H9 (cell line): ENCODE results near the gene COL19A1. TPM values are rescaled to one million over a fixed set of nuclear protein-coding genes. Genes with fewer than 3 reads are reported as not detected.

Source experiments
- DNase-seq: peaks from one replicate; pipeline ENCODE4 v3.0.0-alpha.2; 2017
- H2AFZ ChIP-seq: one replicate; pipeline ENCODE4 v1.6.1; 2013; ENCODE audit warnings: mild to moderate bottlenecking, low read length, control low read depth, moderate library complexity
- H2AK5ac ChIP-seq: 2 replicates; pipeline ENCODE4 v1.6.1; 2013; ENCODE audit warnings: low read length, control low read depth, mixed read lengths; ENCODE audit not compliant: insufficient read length
- H2BK120ac ChIP-seq: one replicate; pipeline ENCODE4 v1.6.1; 2013; ENCODE audit warnings: low read depth, mild to moderate bottlenecking, low read length, control low read depth, inconsistent platforms; ENCODE audit not compliant: poor library complexity, severe bottlenecking
- H2BK12ac ChIP-seq: 2 replicates; pipeline ENCODE4 v1.6.1; 2013; ENCODE audit warnings: low read length, control low read depth, mixed read lengths, low read depth; ENCODE audit not compliant: insufficient read length
- H2BK15ac ChIP-seq: 2 replicates; pipeline ENCODE4 v1.6.1; 2013; ENCODE audit warnings: low read depth, low read length, control low read depth
- H2BK20ac ChIP-seq: one replicate; pipeline ENCODE4 v1.6.1; 2013; ENCODE audit warnings: low read depth, mild to moderate bottlenecking, low read length, control low read depth, inconsistent platforms; ENCODE audit not compliant: poor library complexity, severe bottlenecking
- H2BK5ac ChIP-seq: 2 replicates; pipeline ENCODE4 v1.6.1; 2013; ENCODE audit warnings: low read length, control low read depth, mixed read lengths; ENCODE audit not compliant: insufficient read length
- H3K14ac ChIP-seq: 2 replicates; pipeline ENCODE4 v1.6.1; 2013; ENCODE audit warnings: low read length, control low read depth; ENCODE audit not compliant: insufficient read depth
- H3K18ac ChIP-seq: 2 replicates; pipeline ENCODE4 v1.6.1; 2013; ENCODE audit warnings: low read depth, mild to moderate bottlenecking, mixed read lengths, low read length, control low read depth; ENCODE audit not compliant: insufficient read length
- H3K23ac ChIP-seq: 2 replicates; pipeline ENCODE4 v1.6.1; 2013; ENCODE audit warnings: low read length, control low read depth, mixed read lengths, low read depth; ENCODE audit not compliant: insufficient read length
- H3K23me2 ChIP-seq: 2 replicates; pipeline ENCODE4 v1.6.1; 2013; ENCODE audit warnings: low read depth, mild to moderate bottlenecking, mixed read lengths, low read length, control low read depth; ENCODE audit not compliant: insufficient read length, poor library complexity, severe bottlenecking
- H3K27ac ChIP-seq: 2 replicates; pipeline ENCODE4 v1.5.1; 2013; ENCODE audit warnings: low read length, control low read depth, mixed read lengths, low read depth; ENCODE audit not compliant: insufficient read length
- H3K27me3 ChIP-seq: 2 replicates; pipeline ENCODE4 v1.6.1; 2013; ENCODE audit warnings: low read length, control low read depth, inconsistent platforms; ENCODE audit not compliant: insufficient read depth
- H3K4ac ChIP-seq: 2 replicates; pipeline ENCODE4 v1.6.1; 2013; ENCODE audit warnings: low read depth, mild to moderate bottlenecking, control low read depth, inconsistent platforms, low read length, moderate library complexity
- H3K4me1 ChIP-seq: 2 replicates; pipeline ENCODE4 v1.6.1; 2013; ENCODE audit warnings: low read length, control low read depth, inconsistent platforms; ENCODE audit not compliant: insufficient read depth
- H3K4me2 ChIP-seq: 2 replicates; pipeline ENCODE4 v1.6.1; 2013; ENCODE audit warnings: low read length, control low read depth, mixed read lengths; ENCODE audit not compliant: insufficient read length, insufficient read depth
- H3K56ac ChIP-seq: 2 replicates; pipeline ENCODE4 v1.6.1; 2013; ENCODE audit warnings: low read depth, mild to moderate bottlenecking, mixed read lengths, low read length, control low read depth; ENCODE audit not compliant: insufficient read length
- H3K79me1 ChIP-seq: 2 replicates; pipeline ENCODE4 v1.6.1; 2013; ENCODE audit warnings: low read depth, mild to moderate bottlenecking, moderate library complexity, low read length, control low read depth, inconsistent platforms; ENCODE audit not compliant: insufficient read depth, poor library complexity, severe bottlenecking
- H3K79me2 ChIP-seq: 2 replicates; pipeline ENCODE4 v1.6.1; 2013; ENCODE audit warnings: low read length, control low read depth, inconsistent platforms; ENCODE audit not compliant: insufficient read depth
- H3K9ac ChIP-seq: 2 replicates; pipeline ENCODE4 v1.6.1; 2013; ENCODE audit warnings: low read length, control low read depth, mixed read lengths; ENCODE audit not compliant: insufficient read length; ENCODE audit errors: extremely low read depth
- H3K9me3 ChIP-seq: one replicate; pipeline ENCODE4 v1.6.1; 2013; ENCODE audit warnings: low read depth, low read length, inconsistent platforms; ENCODE audit not compliant: control insufficient read depth
- H3T11ph ChIP-seq: one replicate; pipeline ENCODE4 v1.6.1; 2013; ENCODE audit warnings: mild to moderate bottlenecking, low read length, control low read depth, inconsistent platforms
- H4K20me1 ChIP-seq: one replicate; pipeline ENCODE4 v1.6.1; 2013; ENCODE audit not compliant: control insufficient read depth, insufficient read length, insufficient read depth
- H4K5ac ChIP-seq: 2 replicates; pipeline ENCODE4 v1.6.1; 2013; ENCODE audit warnings: low read depth, mild to moderate bottlenecking, mixed read lengths, low read length, control low read depth; ENCODE audit not compliant: insufficient read length
- H4K8ac ChIP-seq: replicated peaks from 2 replicates; pipeline ENCODE4 v1.6.1; 2013; ENCODE audit warnings: low read length, control low read depth, mixed read lengths, low read depth; ENCODE audit not compliant: insufficient read length
- H4K91ac ChIP-seq: 2 replicates; pipeline ENCODE4 v1.6.1; 2013; ENCODE audit warnings: low read depth, mild to moderate bottlenecking, moderate library complexity, mixed read lengths, low read length, control low read depth; ENCODE audit not compliant: insufficient read length
- H3K27ac Mint-ChIP-seq, 3 experiments: 2 replicates in 2 of 3; 3 replicates in 1 of 3; pipeline ENCODE4 v1.8.0; 2020 to 2021; ENCODE audit warnings: mixed read lengths in 3 of 3, mild to moderate bottlenecking in 1 of 3, moderate library complexity in 1 of 3
- H3K27me3 Mint-ChIP-seq: 2 replicates; pipeline ENCODE4 v1.8.0; 2021; ENCODE audit warnings: low read depth, mild to moderate bottlenecking, moderate library complexity, mixed read lengths
- H3K36me3 Mint-ChIP-seq, 3 experiments: 2 replicates in 2 of 3; 3 replicates in 1 of 3; pipeline ENCODE4 v1.8.0; 2020 to 2021; ENCODE audit warnings: low read depth in 3 of 3, mixed read lengths in 3 of 3; ENCODE audit not compliant: insufficient read depth in 1 of 3
- H3K4me1 Mint-ChIP-seq, 2 experiments: 2 replicates each; pipeline ENCODE4 v1.8.0; 2020; ENCODE audit warnings: mixed read lengths in 2 of 2
- H3K4me3 Mint-ChIP-seq, 2 experiments: 2 replicates in 1 of 2; 3 replicates in 1 of 2; pipeline ENCODE4 v1.8.0; 2020 to 2021; ENCODE audit warnings: mild to moderate bottlenecking in 2 of 2, mixed read lengths in 2 of 2, moderate library complexity in 1 of 2
- H3K9me3 Mint-ChIP-seq, 2 experiments: 2 replicates in 1 of 2; 3 replicates in 1 of 2; pipeline ENCODE4 v1.8.0; 2020; ENCODE audit warnings: mild to moderate bottlenecking in 2 of 2, mixed read lengths in 2 of 2, moderate library complexity in 1 of 2
- CTCF ChIP-seq: fragments of 200-600 bp; sonication (generic); conservative IDR thresholded peaks from 3 replicates; pipeline ENCODE4 v1.8.0; 2021; ENCODE audit warnings: antibody characterized with exemption, mild to moderate bottlenecking
- WGBS: extraction: QIAGEN DNeasy Blood & Tissue Kit; methylation state at CpG from one replicate; pipeline ENCODE4 v1.1.7; 2013; ENCODE audit warnings: missing lambda C conversion rate, low lambda C conversion rate, mixed read lengths; ENCODE audit not compliant: insufficient read length; ENCODE audit errors: extremely low coverage; 5-methylcytosine and 5-hydroxymethylcytosine counted together
- total RNA-seq: library from RNA; stranded (reverse); gene quantifications from 2 replicates; pipeline ENCODE4 v1.2.1, GENCODE V29; 2021

Gene COL19A1
- total RNA-seq, 1 experiment from 2014 or later, result not detected

GRCh38 chr6:69900869-69901268, 34.5 kb downstream of the COL19A1 start:
- Mint-ChIP-seq H3K36me3 (peaks cover 0 to under 1% (median 0%) of the 10 kb centered on the region in 3 experiments; a peak in 1 of 7 replicates), H3K9me3 (peaks cover 0 to 2% of the 10 kb centered on the region in 2 experiments; a peak in 1 of 5 replicates), H3K4me3 (no peak overlapping the region), H3K27me3 (no peaks in the 10 kb centered on the region), H3K4me1 (no peaks in the 10 kb centered on the region), H3K27ac (no peak overlapping the region)
- Histone ChIP-seq H2BK15ac (no peak overlapping the region), H3K4ac (no peak overlapping the region), H4K5ac (no peak overlapping the region), H2AK5ac (no peak overlapping the region), H3K9me3 (no peaks in the 10 kb centered on the region), H4K91ac (no peak overlapping the region), H3K18ac (no peak overlapping the region), H3K79me2 (no peaks in the 10 kb centered on the region), H3K56ac (no peak overlapping the region), H4K20me1 (no peaks in the 10 kb centered on the region), H3K27me3 (no peaks in the 10 kb centered on the region), H3K79me1 (no peaks in the 10 kb centered on the region), H2BK120ac (no peak overlapping the region), H3K23me2 (no peaks in the 10 kb centered on the region), H2BK12ac (no peak overlapping the region), H3K4me1 (no peaks in the 10 kb centered on the region), H2BK20ac (no peak overlapping the region), H3T11ph (no peak overlapping the region), H3K14ac (no peak overlapping the region), H3K9ac (no peak overlapping the region), H4K8ac (no peak overlapping the region), H3K4me2 (no peak overlapping the region), H2BK5ac (no peak overlapping the region), H3K23ac (no peak overlapping the region), H2AFZ (no peak overlapping the region), H3K27ac (no peak overlapping the region)
- no peak for DNase-seq
- WGBS, result no CpG with 5 or more reads among the region's 2 CpGs
- no peak for TF ChIP-seq CTCF
